ENCODE data around the gene CELF4.
"Not testable (repeated sequence)": the region's sequence is repeated elsewhere in the genome, so short reads cannot be mapped to it uniquely, and the experiment has no call there.

CELF4 gene

DNA sequence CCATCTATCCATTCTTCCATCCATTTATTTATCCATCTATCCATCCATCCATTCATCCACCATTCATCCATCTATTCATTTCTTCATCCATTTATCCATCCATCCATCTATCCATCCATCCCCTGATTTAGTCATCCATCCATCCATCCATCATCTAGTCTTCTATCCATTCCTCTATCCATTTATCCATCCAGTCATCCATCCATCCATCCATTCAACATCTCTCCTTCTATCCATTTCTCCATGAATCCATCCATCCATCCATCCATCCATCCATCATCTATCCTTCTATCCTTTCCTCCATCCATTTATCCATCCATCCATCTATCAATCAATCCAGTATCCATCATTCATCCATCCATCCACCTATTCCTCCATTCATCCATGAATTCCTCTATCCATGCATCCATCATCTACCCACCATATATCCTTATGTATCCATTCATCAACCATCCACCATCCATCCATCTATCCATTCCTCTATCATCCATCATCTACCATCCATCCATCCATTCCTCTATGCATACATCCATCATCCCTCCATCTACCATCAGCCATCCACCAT lies 185.0 kb downstream of the CELF4 start:
- in situ Hi-C loops (cut with HindIII; ENCODE audit: low sequenced_read_pairs), result no loop called here

DNA sequence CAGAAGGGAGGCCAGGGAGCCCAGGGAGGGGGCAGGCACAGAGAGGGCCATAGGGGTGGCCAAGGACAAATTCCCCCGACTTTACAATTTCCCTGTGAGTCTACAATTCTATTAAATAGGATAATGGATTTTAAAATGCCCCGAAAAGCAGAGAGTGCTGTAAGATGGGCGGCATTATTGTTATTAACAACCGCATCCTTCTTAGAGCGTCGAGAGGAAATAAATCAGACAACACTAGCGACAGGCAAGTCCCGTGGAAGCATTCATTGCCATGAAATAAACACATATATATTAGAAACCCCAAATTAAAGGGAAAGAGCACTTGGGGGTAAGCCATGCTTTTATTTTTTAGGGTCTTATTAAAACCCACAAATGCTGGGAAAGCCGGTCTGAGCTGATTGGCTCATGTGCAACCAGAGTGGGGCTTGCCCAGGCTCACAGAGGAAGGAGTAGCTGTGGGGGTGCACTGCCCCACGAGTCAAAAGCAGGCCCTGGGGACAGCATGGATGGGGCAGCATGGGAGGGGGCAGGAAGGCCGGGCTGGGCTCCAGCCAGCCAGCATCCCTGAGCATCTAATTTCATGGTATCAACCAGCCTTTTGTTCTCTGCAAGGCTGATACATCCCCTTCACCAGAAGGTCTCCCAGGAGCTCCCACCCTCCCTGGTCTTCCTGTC lies 187.1 kb downstream of the CELF4 start:
- in situ Hi-C loops (cut with HindIII; ENCODE audit: low sequenced_read_pairs), result loop anchor here (5.0 to 10.0 kb wide), 2 partner anchors 91 to 166 kb away; no protein-coding TSS in a partner anchor

DNA sequence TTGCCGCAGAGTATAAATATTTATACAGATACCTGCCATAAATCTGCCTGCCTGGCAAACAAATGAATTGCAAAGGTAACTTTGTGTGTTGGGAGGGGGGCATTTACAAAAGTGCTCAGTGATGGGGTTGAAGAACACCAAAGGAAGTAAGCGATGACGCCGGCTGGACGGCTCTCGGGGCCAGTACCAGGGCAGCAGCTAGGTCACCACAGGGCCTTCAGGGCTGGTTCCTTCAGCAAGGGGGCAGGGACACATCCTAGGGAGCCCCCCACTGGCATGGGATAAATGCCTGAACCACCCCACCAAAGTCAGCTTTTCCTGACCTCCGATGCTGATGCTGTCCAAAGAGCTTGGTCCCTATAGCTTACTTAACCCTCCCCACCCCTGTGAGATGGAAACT lies 190.4 kb downstream of the CELF4 start:
- in situ Hi-C loops (cut with HindIII; ENCODE audit: low sequenced_read_pairs), result loop anchor here (5.0 to 10.0 kb wide), 2 partner anchors 88 to 170 kb away; no protein-coding TSS in a partner anchor

DNA sequence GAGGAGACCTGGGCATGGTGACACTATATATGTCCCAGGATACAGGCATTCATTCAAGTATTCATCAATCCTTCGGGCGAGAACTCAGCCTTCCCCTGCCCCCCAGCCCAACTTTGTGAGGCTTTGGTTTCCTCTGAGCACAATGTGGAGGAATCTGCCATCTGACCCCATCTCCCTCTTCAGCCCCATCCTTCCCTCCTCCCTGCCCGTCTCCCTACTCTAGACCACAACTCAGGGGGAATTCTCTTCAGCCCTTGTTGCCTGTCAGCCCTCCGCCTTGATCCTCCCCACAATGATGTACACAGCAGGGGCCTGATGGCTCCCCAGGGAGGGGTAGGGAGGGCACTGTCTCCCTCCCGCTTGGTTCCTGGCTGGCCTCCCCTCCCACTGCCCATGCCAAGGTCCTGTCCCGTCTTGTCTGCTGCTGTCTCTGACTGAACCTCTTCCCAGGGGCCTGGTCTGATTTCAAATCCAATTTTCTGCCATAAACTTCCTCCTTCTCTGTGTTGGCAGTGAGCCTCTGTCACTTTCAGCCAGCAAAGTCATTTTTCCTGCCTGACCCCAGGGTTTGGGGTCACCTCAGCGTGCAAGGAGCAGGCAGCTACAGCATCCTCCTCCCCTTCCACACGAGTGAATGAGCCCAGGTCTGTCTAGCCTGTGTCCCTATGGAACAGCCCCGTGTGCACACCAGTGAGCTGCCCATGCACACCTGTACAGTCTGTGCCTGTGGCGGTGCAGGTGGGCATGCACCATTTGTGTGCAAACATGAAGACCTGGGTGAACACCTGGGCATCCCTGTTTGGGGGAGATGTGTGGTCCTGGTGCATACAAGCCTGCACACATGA lies 197.3 kb downstream of the CELF4 start:
- in situ Hi-C loops (cut with HindIII; ENCODE audit: low sequenced_read_pairs), result no loop called here

DNA sequence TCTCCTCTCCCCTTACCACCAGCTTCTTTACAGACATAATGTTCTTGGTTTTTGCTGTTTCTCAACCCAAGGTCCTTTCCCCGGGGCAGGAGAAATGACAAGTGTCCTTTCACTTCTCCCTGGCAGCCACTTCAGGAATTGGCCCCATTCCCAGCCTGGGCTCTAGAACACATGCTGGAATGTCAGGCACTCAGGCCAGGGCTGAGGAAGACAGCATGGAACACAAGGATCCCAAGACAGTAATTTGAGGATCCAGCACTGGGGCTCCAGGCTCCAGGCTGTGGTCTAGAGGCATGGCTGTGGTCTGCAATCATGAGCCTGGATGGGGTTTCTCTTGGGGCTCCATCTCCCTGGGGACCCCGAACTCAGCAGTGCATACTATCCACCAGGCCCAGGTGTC lies 201.4 kb downstream of the CELF4 start:
- in situ Hi-C loops (cut with HindIII; ENCODE audit: low sequenced_read_pairs), result no loop called here

DNA sequence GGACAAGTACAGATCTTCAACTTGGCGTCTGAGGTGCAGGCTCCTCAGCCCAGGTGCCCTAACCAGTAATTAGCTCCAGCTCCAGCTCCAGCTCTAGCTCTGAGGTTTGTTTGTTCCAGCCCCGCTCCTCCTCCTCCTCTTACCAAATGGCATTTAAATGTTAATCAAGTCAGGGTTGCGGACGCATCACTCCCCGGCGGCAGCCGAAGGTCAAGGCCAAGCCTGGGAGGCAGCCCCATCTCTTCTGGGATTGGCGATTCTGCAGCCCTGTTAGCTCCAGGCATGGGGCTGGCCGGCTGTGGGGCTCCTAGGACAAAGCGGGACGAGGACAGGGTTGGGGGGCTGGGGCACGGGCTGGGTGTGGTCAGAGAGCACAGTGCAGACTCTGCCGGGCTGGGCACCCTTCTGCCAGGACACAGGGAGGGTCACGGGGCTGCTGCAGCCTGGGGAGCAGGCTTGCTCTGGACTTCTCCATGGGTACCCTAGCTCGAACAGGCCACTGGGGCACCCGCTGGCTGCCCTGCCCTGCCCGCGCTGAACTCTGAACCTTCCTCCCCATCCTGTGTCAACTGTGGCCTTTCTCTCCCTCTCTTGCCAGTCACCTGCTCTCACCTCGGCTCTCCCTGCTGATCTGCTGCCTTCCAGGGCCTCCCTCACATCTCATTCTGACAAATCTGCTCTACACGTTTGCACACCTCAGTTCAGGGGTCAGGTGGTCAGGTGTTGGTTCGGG lies 203.3 kb downstream of the CELF4 start:
- in situ Hi-C loops (cut with HindIII; ENCODE audit: low sequenced_read_pairs), result no loop called here

DNA sequence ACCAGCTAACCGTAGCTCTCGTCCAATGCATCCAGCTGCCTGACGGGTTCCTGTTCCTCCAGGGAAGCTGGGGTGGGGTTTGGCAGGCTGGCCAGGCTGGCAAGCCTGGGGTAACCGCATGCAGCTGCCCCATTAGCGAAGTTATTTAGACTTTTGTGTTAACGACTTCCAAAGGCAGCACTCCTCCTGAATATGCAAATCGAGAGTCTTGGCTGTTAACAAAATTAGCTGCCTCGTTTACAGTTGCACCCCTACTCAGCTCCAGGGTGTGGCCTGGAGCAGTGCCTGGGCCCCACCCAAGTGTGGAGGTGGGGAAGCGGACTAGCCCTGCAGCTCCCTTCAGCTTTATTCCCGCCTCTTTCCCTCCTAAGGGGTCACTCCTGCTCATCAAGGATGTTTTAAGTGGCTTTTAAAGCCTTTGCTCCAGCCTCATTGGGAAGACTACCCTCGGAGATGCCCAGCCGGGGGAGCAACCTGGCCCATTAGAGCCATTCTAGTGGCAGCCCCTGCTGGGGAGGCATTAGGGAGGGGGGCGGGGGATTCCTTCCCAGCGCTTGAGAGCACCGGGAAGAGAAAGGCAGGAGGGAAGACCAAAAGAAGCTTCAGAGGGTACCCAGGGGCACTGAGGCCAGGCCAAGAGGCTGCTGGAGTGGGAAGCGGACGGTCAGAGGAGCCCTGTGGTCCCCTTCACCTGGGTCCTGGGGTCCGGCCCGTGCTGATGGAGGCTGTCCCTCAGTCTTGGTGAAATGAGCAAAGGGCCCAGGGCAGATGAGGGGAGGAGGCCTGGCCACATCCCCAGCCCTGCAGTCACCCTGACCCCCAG lies 204.1 kb downstream of the CELF4 start:
- in situ Hi-C loops (cut with HindIII; ENCODE audit: low sequenced_read_pairs), result no loop called here

DNA sequence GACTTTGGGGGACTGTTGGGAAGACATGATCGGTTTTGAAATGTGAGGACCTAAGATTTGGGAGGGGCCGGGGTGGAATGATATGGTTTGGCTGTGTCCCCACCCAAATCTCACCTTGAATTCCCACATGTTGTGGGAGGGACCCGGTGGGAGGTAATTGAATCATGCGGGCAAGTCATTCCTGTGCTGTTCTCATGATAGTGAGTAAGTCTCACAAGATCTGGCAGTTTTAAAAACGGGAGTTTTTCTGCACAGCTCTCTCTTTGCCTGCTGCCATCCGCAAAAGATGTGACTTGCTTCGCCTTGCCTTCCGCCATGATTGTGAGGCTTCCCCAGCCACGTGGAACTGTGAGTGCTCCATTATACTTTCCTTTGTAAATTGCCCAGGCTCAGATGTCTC lies 207.5 kb downstream of the CELF4 start:
- in situ Hi-C loops (cut with HindIII; ENCODE audit: low sequenced_read_pairs), result not testable (repeated sequence)

DNA sequence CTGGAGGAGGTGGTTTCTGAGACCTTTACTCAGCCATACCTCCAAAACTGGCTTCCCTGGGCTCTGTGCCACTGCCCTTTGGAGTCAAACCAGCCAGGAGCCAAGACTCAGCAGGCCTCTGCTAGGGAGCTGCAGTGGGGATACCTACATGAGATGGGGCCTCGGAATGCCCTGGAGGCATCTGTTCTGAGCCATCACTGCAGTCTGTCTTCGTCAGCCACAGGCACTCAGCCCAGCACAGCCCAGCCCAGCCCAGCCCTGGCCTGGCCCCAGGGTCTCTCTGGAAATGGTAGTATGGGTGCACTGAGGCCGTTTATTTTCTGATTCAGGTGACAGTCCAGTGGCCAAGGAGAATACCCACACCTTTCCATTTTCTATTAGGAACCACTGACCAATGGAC lies 209.8 kb downstream of the CELF4 start:
- in situ Hi-C loops (cut with HindIII; ENCODE audit: low sequenced_read_pairs), result no loop called here

DNA sequence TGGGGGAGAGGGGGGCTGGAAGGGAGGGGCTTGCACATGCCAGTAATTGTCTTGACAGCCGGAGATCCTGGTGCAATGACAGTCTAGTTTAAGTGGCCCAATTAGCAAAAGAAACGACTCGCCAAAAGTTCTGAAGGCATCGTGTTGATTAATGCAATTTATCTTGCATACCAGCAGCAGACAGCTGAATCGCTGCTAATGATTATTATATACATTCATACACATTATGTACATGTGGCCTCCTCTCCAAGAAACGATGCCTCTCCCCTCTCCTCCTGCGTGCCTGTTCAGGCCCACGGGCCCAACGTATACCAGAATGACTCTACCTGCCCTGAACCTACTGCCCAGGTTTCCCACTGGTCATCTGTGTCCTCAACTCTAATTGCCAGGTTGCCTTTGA lies 214.5 kb downstream of the CELF4 start:
- in situ Hi-C loops (cut with HindIII; ENCODE audit: low sequenced_read_pairs), result no loop called here

DNA sequence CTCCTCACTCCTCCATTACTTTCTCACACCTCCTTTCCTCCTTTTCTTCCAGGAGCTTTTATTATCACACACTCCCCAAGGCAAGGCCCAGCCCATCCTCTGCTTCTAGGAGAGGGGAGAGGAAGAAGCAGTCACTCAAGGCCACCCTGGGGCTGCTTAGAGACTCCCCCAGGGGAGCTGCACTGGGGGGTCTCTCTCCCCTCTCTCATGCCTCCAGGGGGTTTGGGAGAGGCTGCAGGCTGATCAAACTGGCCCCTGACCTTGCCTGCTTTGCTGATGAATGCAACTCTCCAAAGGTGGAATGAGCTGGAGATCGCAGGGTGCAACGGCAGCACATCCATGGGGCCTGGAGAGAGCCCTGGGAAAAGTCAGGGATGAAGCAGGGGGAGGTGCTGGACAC lies 216.9 kb downstream of the CELF4 start:
- in situ Hi-C loops (cut with HindIII; ENCODE audit: low sequenced_read_pairs), result loop anchor here (25.0 kb wide), 1 partner anchor 411 kb away; no protein-coding TSS in a partner anchor

DNA sequence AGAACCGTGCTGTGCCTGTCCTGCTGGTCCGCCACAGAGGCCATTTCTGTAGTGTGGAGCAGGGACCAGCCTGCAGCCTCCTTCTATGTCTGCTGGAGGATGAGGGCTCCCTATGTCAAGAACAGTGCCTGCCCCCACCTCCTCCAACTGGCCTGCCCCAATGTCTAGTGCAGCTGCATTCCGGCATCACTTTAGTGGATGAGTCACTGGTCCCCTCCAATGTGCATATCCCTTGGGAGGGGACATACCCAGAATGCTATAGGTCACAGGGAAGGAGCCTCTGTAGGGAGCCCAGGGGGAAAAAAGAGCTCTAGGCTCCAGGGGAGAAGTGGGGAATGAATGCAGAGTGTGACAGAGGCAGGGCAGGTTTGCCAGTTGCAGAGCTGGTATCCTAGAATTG lies 219.6 kb downstream of the CELF4 start:
- in situ Hi-C loops (cut with HindIII; ENCODE audit: low sequenced_read_pairs), result loop anchor here (25.0 kb wide), 1 partner anchor 409 kb away; no protein-coding TSS in a partner anchor

DNA sequence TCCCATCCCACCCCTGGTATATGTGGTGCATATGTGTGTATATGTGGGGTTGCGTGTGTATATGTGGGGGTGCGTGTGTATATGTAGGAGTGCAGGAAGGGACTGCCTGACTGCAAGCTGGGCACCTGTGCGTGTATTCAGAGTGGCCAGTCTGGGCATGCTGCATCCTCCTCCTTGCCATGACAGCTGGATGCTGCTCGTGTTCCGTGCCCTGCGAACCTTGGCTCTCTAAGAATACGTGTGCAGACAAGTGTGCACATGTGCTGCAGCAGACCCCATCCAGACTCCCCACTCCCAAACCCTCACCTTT lies 222.1 kb downstream of the CELF4 start:
- in situ Hi-C loops (cut with HindIII; ENCODE audit: low sequenced_read_pairs), result loop anchor here (5.0 to 25.0 kb wide), 3 partner anchors 54 to 406 kb away; no protein-coding TSS in a partner anchor

DNA sequence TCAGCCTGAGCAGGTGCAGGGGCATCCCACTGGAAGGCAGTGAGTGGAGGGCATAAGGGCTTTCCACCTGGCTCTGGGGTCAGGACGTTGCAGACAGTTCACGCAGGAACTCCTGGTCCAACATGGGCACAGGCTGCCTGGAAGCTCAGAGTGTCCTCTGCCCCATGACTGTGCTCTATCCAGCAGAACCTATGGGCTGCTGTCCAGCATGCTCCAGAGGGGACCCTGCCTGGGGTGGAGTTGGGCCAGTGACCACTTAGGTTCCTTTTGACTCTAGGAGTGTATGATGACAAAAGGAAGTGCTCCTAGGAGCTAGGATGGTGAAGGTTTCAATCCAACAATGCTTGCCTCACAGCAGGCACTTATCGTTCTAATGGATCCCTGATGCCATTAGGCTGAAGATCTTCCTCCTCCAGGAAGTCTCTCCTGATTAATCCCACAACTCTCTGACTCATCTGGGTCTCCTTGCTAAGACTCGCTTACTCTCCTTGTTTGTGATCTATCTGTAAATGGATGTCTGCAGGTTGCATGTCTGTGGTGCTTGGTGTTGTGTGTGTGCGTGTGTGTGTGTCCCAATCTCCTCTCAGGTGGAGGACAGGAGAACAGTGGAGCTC lies 224.0 kb downstream of the CELF4 start:
- in situ Hi-C loops (cut with HindIII; ENCODE audit: low sequenced_read_pairs), result loop anchor here (5.0 to 25.0 kb wide), 3 partner anchors 54 to 404 kb away; no protein-coding TSS in a partner anchor

DNA sequence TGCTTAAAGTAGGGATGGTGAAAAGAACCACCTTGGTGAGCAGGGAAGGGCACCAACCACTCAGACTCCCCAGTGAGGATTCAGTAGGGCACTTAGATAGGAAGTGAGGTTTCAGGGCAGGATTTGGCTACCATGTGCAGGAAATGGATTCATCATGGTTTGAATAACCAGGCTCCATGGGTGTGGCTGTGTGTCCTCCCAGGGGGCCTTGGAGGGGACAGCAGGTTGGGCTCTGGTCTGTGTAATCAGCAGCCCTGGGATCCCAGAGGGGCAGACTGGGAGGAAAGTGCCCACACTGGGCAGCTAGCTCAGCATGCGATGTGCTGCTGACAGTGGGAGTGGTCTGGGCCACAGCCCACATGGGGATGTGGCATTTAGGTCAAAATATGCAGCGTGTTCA lies 224.6 kb downstream of the CELF4 start:
- in situ Hi-C loops (cut with HindIII; ENCODE audit: low sequenced_read_pairs), result loop anchor here (5.0 to 25.0 kb wide), 3 partner anchors 54 to 404 kb away; no protein-coding TSS in a partner anchor

DNA sequence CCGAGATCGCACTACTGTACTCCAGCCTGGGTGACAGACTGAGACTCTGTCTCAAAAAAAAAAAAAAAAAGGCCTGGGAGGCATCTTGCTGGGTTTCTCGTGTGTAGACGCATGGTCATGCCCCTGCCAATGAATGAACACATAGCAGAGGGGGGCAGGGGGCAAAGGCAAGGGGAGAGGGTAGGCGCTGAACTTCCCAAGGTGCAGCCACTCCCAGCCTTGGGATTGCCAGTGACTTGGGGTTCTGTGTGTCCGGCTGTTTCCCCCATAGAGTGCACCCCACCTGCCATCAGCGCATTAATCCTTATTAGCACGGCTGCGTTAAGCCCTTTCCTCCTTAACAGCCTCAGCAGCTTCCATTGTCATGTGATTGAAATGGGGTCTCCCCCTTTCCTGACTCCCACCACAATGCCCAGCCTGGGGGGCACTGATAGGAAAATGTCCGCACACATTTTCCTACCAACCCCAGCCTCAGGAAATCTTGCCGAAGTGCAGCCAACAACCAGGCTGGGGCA lies 225.8 kb downstream of the CELF4 start:
- in situ Hi-C loops (cut with HindIII; ENCODE audit: low sequenced_read_pairs), result loop anchor here (5.0 to 25.0 kb wide), 3 partner anchors 52 to 402 kb away; no protein-coding TSS in a partner anchor

DNA sequence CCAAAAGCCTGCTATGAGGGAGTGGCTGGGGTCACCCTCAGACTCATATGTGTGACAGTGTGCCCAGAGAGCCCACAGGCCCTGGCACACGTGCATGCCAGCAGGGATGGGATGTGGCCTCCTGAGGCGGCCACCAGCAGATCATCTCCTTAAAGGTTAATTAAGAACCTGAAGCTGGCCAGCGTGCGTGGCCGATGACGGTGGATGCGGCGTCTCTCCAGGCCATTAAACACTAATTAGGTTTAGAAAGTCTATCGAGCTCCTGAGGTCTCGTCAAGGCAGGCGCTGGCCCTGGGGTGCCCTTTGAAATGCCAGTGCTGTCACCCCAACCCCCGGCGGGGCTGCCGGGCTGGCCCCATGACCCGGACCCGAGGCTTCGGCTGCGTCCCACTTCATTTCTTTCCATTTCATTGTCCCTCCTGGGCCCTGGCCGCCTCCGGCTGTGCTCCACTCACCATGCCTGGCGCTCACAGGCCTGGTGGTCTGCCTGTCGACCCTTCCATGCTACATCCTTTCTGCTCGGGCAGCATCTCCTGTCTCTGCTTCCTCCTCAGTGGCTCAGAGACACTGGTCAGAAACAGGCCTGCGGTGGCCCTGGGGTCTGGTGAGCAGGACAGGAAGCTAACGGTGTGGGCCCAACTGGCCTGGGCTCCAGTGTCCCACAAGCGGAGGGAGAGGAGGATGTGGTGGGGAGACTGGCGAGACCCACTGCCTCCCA lies 228.9 kb downstream of the CELF4 start:
- in situ Hi-C loops (cut with HindIII; ENCODE audit: low sequenced_read_pairs), result loop anchor here (25.0 kb wide), 1 partner anchor 399 kb away; no protein-coding TSS in a partner anchor

DNA sequence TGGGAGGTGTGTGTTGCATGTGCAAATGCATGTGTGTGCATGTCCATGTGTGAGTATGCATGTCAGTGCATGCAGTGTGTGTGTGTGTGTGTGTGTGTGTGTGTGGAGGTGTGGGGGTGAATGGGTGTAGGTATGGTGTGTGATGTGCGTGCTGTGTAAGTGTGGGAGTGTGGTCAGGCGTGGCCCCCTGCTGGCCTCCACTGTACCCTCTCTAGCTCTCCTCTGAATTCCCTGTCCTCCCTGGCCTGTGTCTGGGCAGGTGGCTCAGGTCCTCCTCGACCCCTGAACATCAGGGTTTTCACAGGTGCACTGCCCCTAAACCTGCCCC lies 230.2 kb downstream of the CELF4 start:
- in situ Hi-C loops (cut with HindIII; ENCODE audit: low sequenced_read_pairs), result loop anchor here (25.0 kb wide), 1 partner anchor 398 kb away; no protein-coding TSS in a partner anchor
